Cardiac septum (tissue), 1 donor: ENCODE data around the gene TNFSF18. TPM values are rescaled to one million over a fixed set of nuclear protein-coding genes. Genes with fewer than 3 reads are reported as not detected.

Source experiments
- DNase-seq: peaks from one replicate; pipeline ENCODE4 v3.0.0-alpha.2; 2020; ENCODE audit warnings: low spot score
- intact Hi-C: fragments of 100-400 bp; cut with DNase I; formaldehyde crosslinking; loops from one replicate; pipeline ENCODE4 v1.14.0; 2022
- total RNA-seq: library from RNA; stranded (reverse); fragmentation: NEBNext Ultra II Directional; extraction: Animal tissue kit (Norgen Biotek cat#: 25700); gene quantifications from one replicate; pipeline ENCODE4 v1.2.1, GENCODE V29; 2021
- donor health status: DM: no; HTN: no; CAD: no.

TNFSF18 gene
- total RNA-seq, 1 donor from 2014 or later = not detected

- intact Hi-C loops = no loop called here
- DNase-seq = no peak
Measured at GRCh38 chr1:173043253-173043652, 7.5 kb downstream of the TNFSF18 start.

GRCh38 chr1:173042806-173043205 lies 7.9 kb downstream of the TNFSF18 start:
- DNase-seq = no peak
- intact Hi-C loops = no loop called here

- DNase-seq = no peak
- intact Hi-C loops = no loop called here
Measured at GRCh38 chr1:173039626-173040025, 11.1 kb downstream of the TNFSF18 start.

- DNase-seq = no peak
- intact Hi-C loops = no loop called here
Measured at GRCh38 chr1:173038875-173039554, 11.7 kb downstream of the TNFSF18 start.

- intact Hi-C loops = no loop called here
- no peak for DNase-seq
Measured at GRCh38 chr1:173024543-173024942, 26.2 kb downstream of the TNFSF18 start.

- DNase-seq = no peak
- intact Hi-C loops = no loop called here
Measured at GRCh38 chr1:173023343-173023742, 27.4 kb downstream of the TNFSF18 start.

GRCh38 chr1:173020138-173020750 lies 30.5 kb downstream of the TNFSF18 start:
- intact Hi-C loops = no loop called here
- DNase-seq = no peak

- intact Hi-C loops = no loop called here
- no peak for DNase-seq
Measured at GRCh38 chr1:173017792-173018191, 32.9 kb downstream of the TNFSF18 start.

GRCh38 chr1:173016419-173016818 lies 34.3 kb downstream of the TNFSF18 start:
- intact Hi-C loops = no loop called here
- DNase-seq = no peak

- intact Hi-C loops = no loop called here
- DNase-seq = no peak
Measured at GRCh38 chr1:173015629-173016028, 35.1 kb downstream of the TNFSF18 start.

GRCh38 chr1:173014160-173014559 lies 36.6 kb downstream of the TNFSF18 start:
- intact Hi-C loops = no loop called here
- no peak for DNase-seq

GRCh38 chr1:173012126-173012525 lies 38.6 kb downstream of the TNFSF18 start:
- intact Hi-C loops = no loop called here
- DNase-seq = no peak

GRCh38 chr1:173009597-173009996 lies 41.1 kb downstream of the TNFSF18 start:
- intact Hi-C loops = no loop called here
- no peak for DNase-seq

- no peak for DNase-seq
- intact Hi-C loops = no loop called here
Measured at GRCh38 chr1:173005196-173005864, 45.4 kb downstream of the TNFSF18 start.

GRCh38 chr1:173002891-173003838 lies 47.6 kb downstream of the TNFSF18 start:
- DNase-seq = no peak
- intact Hi-C loops = no loop called here

- intact Hi-C loops = no loop called here
- no peak for DNase-seq
Measured at GRCh38 chr1:172999349-172999748, 51.4 kb downstream of the TNFSF18 start.

- DNase-seq = no peak
- intact Hi-C loops = no loop called here
Measured at GRCh38 chr1:172997941-172998361, 52.8 kb downstream of the TNFSF18 start.

- DNase-seq = no peak
- intact Hi-C loops = no loop called here
Measured at GRCh38 chr1:172993640-172994039, 57.1 kb downstream of the TNFSF18 start.

GRCh38 chr1:172991674-172992400 lies 58.9 kb downstream of the TNFSF18 start:
- intact Hi-C loops = no loop called here
- no peak for DNase-seq
